NCI-H146 (cell line): ENCODE results near the gene IKZF3.

Experiments used
- DNase-seq: peaks from one replicate; lab custom pipeline; 2025; lab: John Stamatoyannopoulos, UW

The IKZF3 gene

DNA sequence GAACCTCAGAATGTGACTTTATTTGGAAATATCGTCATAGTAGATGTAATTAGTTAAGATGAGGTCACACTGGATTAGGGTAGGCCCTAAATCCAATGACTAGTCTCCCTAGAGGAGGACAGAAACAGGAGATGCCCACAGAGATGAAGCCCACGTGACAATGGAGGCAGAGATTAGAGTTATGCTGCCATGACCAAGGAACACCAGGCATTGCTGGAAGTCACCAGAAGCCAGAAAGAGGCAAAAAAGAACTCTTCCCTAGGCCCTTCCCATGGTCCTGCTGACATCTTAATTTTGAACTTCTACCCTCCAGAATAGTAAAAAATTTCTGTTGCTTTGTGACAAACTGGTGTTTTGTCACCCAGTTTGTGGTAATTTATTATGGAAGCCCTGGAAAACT is 49.6 kb downstream of the IKZF3 start:
- DNase-seq, result no peak

DNA sequence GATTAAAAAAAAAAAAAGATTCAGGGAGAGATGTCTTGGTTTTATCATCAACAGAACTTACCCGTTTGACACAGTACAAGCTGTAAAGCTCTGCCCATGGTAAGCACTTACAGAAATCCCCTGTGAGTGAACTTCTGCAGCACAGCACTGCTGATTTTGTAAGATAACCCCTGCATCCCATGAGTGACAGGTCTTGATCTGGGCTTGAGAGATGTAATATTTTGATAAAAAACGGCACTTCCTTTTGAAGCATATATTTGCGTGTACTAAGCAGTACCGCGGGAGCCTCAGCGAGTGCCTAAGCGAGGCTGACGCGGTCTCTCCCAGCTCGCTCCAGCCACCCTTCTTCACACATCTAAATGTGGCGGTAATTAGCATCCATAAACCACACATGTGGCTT is 50.5 kb downstream of the IKZF3 start:
- no peak for DNase-seq

DNA sequence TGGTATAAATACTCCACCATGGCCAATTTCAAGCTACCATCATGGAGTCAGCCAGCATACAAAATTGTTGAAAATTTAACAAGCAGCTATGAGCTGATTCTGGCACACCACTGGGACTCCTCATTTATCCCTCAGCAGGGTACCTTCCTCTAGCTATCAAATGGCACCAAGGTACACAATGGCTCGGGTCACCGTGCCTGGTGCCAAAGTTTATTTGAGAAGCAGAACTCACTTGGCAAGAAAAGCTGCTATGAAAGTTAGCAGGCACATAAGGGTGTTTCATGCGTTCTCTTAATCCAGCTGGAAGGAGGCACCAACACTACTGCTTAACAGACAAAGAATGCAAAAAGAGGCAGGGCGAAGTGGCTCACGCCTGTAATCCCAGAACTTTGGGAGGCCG is 51.6 kb downstream of the IKZF3 start:
- DNase-seq, result peak; percentile 20

DNA sequence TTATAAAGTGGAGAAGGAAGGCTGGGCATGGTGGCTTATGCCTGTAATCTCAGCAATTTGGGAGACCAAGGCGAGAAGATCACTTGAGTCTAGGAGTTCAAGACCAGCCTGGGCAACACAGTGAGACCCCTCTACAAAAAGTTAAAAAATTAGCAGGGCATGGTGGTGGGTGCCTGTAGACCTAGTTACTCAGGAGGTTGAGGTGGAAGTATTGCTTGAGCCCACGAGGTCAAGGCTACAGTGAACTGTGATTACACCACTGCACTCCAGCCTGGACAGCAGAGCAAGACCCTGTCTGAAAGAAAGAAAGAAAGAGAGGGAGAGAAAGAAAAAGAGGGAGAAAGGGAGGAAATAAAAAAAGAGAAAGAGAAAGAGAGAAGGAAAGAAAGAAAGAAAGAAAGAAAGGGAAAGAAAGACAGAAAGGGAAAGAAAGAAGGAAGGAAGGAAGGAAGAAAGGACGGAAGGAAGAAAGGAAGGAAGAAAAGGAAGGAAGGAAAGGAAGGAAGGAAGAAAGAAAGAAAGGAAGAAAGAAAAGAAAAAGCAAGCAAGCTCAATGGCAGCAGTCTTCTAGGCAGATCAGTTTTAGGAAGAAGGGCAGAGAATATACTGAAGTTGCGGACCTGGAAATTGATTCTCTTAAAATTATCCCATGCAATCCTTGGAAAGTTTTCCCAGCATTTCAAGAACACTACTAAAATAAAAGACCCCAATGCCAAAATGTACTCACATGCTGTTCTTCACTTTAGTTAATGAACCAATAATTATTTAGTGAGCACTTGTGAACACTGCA is 53.0 kb downstream of the IKZF3 start:
- no peak for DNase-seq

DNA sequence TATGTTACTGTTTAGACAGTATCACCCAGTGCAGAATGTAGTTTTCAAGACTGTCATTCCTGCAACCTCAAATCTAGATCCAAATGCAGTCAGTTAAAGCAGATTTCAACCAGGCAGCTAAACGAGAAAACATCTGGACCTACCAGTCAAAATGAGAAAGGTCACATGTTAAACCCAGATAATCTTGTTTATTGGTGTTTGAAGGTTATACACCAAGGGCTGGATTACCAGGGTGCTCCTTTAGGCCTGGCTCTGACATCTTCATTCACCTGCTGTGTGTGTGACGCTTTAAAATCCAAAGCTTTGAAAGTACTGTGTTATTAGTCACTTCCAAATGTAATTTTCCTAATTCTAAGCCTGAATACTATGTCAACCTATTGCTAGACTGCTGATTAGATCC is 54.9 kb downstream of the IKZF3 start:
- DNase-seq, result no peak

DNA sequence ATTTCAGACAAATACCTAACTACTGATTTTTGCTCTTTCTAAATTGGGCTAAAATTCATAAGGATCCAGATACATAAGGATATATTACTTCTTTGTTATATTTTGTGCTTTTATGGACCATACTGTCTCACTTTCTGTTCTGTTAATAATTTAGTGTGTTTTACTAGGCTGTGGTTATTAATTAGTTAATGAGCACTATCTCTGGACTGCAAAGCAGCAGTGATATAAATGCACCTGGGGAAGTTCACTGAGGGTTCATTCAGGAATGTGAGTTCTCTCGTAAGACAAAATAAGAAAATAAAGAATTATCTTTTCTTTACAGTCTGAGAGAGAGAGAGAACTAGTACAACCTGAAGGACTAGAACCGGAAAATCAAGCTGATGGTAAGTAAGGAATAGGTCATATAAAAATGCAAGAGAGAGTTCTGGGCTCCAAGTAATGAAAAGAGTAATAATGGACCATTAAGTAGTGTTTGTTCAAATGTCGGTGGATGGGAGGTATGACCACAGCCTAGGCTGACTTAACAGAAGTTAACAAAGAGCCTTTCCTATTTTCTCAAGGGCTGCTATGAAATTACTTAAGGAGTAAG is 55.6 kb downstream of the IKZF3 start:
- DNase-seq, result no peak

DNA sequence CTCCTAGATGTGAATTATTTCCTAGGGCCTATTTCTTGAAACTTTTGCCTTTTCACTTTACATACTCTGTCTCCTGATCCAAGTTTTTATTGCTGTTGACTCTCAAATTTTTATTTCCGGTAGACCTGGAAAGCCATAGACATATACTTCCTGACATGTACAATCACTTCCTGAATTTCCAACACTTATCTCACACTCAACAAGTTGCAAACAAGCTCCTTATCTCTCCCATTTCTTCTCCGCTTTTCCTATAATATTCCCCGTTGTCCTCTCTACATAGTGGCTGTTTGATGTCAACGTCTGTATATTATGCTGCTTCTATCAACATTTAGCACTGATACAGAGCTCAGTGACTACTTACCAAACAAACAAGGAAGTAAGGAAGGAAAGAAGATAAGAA is 59.3 kb downstream of the IKZF3 start:
- no peak for DNase-seq

DNA sequence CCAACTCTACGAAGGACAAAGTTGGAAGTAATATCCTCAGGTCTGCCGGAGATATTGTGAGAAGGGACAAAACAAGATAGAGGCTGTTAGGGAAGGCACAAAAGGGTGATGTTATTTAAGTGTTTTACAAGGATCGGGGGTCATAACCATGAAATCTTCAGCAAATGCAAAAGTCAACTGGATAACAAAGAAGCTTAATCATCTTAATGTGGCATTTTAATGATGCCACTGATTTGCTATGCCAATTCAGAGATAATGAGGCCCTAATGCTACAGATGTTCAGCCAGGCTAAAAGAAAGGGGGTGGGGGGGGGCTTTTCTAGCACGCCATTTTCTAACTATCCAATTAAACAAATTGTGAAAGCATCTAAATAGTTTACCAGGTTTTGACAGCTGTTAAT is 63.1 kb downstream of the IKZF3 start:
- DNase-seq, result no peak

DNA sequence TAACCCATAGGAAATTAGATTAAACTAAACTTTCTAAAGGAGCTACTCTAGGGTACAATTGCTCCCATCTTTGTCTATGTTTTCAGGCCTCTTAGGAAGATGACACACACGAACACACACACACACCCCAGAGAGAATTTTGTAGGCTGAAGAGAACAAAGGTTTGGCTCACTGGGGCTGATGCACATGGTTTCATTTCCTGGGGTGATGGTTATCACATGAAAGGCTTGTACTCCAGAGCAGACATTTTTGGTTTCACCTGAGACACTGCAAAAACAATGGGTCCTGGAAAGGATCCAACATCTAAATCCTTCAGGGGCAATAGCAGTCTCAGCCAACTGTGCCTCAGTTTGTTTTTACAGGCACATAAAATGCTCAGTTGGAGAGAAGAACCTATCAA is 63.6 kb downstream of the IKZF3 start:
- DNase-seq, result no peak

DNA sequence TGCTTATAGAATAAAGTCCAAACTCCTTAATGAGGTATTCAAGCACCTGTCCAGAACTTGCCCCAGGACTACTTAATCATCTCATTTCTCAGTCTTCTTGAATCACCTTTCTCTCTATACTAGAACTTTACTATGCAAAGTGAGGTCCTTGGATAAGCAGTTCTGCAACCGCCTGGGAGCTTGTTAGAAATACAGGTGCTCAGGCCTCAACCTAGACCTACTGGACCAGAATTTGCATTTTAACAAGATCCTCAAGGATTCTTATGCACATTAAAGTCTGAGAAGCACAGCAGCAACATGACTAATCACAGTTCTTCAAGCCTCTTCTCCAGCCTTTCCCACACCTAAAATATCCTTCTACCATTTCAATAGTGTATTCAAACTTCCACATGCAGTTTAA is 64.7 kb downstream of the IKZF3 start:
- DNase-seq, result no peak

DNA sequence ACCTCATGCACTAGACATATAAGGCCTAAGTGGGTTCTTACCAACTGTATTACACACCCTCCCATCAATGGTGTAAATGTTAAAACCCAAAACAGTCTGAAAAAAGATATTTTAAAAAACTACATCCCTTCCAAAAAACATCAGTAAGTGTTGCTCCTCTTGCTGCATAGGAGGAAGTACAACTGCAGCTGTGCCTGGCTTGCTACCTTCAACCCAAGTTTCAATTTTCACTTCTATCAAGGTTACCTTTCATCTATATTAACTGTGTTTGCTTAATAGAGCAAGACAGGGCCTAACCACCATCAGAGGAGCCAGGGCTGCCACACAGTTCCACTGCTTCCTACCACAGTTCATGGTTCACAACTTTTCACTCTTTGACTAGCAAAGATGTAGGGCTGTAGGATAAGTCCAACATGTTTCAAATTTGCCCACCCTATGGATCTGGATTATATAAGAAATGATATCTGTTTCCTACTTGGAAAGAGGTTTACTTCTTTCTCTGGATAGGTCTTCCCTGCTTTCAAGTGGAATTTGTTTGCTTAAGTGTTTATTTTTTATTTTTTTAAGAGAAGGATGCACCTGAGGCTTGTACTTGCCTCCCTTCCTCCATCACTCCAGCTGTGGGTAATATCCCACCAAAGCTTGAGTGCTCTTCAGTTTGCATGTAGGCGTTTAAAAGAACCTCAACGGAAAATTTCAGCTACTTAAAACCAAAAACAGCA is 69.7 kb downstream of the IKZF3 start:
- DNase-seq, result no peak

DNA sequence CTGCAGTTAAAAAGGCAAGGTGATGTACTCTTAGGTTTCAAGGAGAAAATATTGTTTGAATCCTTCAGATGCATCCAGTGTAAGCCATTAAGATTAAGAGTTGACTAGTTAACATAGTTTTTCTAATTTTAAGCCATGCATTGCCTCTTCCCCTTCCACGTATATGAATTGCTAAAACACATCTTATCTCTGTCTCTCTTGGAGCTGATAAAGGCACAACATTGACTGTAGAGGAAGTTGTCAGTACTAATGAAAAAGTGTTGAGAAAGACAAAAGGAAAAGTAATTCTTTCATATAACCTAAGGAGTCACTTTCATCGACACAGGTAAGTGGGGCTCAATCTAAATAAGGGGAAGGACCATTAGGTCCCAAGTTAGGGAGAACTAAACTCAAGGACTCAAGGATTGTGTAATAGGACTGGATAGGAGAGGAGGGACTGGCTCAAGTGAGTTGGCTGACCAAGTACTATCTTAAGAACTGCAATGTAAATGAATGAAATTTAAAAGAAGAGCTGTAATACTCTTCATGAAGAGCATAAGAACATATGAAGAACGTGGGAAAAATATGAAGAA is 70.7 kb downstream of the IKZF3 start:
- DNase-seq, result no peak

DNA sequence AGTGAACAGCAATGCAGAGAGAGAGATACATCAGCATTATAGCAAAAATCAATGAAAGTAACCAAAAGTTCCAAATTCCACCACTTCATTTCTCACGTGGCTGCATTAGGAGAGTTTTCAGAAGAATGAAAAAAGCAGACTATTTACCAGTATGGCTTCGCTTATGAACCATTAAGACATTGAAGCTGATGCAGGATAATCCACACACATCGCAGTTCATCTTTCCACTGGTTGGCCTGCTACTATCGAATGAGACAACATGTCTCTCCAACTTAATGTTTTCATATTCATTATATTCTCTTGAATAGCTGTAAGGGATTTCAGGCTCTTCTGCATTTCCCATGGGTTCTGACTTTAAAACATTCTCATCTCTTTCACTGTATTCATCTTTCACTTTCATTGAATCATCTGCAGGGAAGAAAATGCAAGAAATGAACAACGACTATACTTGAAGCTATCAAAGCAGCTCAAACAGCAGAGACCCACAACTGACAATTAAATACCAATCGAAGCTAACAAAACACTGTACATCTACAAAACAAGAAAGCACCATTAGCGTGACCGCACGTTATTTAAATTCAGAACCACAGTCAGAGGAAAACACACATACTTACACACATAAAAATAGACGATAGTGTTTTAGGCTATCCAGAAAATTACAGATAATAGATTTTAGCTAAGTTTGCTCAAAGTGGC is 71.4 kb downstream of the IKZF3 start:
- DNase-seq, result no peak

DNA sequence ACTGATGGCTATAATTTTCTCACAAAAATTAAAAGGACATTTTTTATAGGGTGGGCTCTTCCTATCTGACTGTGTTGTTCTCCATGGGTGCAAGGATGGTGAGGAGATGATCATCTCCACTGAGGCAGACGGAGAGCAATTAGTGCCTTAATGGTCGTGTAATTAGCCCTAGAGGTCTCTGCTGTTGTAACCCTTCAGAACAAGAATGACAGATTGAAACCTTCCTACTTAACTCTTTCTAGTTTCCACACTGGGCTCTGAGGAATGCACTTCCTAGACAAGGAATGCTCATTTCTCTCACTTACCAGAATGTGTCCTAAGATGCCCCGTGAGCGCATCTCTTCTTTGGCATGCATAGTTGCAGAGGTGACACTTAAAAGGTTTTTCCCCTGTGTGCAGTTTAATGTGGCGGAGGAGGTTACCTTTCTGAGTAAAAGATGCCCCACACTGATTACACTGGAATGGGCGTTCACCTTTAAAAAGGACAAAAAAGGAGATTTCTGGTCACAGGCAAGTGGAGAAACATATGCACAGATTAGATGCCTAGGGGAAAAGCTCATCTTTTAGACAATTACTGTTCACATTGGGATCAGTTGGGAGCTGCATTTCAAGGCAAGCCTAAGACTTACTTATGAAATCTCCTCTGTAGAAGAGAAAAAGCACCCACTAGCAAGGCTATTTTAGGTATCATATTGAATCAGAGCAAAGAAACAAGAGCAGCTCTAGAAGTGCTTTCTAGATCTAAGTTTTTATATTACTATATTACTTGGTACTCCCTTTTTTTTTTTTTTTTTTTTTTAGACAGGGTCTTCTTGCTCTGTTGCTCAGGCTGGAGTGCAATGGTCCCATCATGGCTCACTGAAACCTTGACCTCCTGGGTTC is 72.8 kb downstream of the IKZF3 start:
- no peak for DNase-seq

DNA sequence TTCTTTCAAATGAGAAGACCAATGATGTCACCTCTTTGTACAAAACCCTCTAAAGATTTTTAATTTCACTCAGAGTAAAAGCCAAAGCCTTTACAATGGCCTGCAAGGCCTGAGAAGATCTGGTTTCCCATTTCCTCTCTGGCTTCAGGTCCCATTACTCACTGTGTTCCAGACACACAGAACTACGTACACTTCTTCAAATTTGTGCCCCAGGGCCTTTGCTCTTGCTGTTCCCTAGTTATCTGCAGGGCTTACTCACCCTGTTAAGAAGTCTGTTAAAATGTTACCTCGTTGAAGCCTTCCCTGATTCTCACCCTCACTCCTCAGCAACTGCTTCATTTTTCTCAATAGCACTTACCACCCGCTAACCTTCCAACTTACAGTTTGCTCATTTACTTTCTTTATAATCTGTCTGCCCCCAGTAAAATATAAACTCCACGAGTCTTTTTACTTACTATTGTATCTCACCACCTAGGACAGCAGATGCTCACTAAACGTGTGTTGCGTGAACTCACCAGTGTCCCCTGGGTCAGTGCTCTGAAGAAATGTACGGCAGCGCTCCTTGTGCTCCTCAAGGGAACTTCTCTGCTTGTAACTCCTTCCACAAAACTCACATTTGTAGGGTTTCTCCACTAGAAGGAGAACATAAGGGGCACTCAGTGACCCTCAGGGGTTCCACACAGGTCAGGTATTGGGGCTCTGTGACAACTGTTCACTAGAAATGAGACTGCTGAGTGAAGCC is 76.2 kb downstream of the IKZF3 start:
- DNase-seq, result no peak

DNA sequence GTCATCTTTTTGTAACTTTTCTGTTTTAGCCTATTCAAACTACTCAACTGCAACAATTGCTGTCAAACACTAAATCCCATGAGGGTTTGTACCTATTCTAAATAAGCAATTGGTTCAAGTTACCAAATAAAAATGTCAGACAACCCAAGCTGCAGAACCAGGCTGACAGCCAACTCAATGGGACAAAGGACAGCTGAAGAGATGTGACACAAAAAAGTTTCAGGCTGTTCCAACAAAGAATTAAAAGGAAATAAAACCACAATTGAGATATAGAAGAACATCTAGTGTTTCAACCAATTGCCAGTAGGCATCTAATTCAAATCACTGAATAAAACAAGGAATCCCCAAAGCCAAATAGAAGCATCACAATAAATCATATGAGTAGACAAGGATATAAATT is 77.1 kb downstream of the IKZF3 start:
- DNase-seq, result no peak

DNA sequence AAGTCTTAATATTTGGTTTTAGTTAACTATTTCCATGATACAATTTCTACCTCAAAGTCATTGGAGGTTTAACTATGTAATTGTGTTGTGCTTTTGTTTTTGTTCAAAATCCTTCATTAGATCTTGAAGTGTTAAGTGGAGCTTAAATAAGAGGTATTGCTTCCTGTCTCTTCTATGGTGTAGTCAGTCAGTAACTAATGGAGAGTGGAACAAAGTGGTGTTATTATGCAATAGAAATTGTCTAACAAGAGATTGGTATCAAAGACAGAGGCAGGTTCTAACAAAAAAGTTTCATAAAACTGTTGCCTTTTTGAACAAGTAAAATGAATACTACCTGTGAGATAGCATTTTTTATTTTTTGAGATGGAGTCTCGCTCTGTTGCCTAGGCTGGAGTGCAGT is 81.1 kb downstream of the IKZF3 start:
- DNase-seq, result no peak

DNA sequence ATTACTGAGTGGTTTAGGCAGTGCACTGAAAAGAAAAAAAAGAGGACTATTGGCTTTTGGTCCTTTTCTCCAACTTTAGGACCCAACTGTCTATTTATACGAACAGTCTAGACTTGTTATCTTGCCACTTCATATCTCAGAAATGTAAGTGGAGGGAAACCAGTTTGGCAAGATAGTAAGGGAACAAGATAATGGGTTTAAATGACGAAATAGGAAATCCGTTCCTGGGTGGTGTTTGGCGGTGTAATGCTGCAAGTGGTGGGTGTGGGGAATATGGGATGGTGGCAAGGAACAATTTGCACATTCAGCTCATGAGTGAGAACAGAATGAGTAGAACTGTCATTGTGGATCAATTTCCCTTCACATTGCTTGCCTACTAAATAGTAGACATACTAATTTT is 81.6 kb downstream of the IKZF3 start:
- no peak for DNase-seq

DNA sequence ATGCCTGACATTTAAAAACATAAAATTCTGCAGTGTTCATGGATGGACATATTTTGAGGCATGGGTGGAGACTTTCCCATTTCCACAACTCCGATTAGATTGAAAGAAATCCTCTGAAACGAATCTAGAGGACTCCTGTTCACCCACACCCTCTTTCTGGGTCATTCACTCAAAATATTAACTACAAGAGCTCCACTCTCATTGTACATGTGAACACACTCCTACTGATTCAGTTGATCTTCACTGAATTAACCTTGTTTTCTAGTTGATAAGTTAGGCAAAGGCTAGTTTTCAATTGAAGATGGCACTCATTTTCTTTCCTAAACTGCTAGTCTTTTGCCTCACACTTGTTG is 82.3 kb downstream of the IKZF3 start:
- no peak for DNase-seq

DNA sequence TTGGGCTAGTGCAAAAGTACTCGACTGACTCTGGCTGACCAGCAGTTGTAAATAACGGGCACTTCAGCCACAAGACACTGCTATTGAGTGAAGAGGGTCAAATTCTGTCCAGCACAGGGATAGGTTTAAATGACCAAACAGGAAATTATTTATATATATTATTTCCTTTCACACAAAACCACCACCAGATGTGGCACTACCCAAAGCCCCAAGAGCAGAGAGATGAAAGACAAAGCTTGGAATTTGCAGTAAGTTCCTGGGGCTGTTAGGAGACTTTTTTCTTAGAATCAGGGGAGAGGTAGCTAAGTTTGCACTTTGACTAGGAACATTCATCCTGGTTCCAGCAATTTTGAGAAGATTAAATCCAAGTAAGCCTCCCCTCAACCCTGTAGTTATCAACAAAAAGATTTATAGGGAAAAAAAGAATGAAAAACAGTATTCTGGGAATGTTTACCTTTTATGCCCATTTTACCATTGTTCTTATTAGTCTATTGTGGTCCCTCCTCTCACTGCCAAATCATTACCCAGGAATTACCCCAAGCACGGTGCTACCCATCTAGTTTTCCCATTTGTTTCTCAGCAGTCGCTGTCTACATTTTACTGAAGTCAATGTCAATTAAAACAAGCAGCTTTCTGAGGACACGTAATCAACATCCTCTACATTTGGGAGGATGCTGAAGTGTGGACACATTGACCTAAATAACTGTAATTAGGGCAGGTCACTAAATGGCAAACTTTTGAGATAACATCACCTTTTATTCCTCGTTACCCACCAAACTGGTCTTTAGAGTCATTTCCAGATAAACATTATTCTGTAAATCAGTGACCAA is 82.9 kb downstream of the IKZF3 start:
- no peak for DNase-seq
